Endothelial cell of umbilical vein (primary cell): ENCODE results near the gene PTPDC1.

Experiments used
- EZH2 ChIP-seq: IDR thresholded peaks from 2 replicates; pipeline ENCODE4 v1.6.1; 2012; ENCODE audit warnings: borderline replicate concordance, low read depth, mild to moderate bottlenecking, moderate library complexity, low read length, inconsistent platforms; ENCODE audit not compliant: severe bottlenecking
- MAX ChIP-seq: IDR thresholded peaks from 2 replicates; pipeline ENCODE4 v1.6.1; 2011; ENCODE audit not compliant: insufficient read depth, insufficient read length
- MYC ChIP-seq: IDR thresholded peaks from one replicate; pipeline ENCODE4 v1.6.1; 2011; ENCODE audit warnings: mild to moderate bottlenecking, low read depth, low read length
- POLR2A ChIP-seq: IDR thresholded peaks from 2 replicates; pipeline ENCODE4 v1.6.1; 2012; ENCODE audit warnings: low read depth, mild to moderate bottlenecking, control low read depth, low read length
- POLR2AphosphoS5 ChIP-seq: IDR thresholded peaks from 2 replicates; pipeline ENCODE4 v1.6.1; 2012; ENCODE audit warnings: low read depth, mild to moderate bottlenecking, control low read depth, low read length, moderate library complexity; ENCODE audit not compliant: insufficient read depth
- TF ChIP-seq, protein P1 (sequence below), 2 donors: IDR thresholded peaks; 1 replicate in 1 of 2; 2 replicates in 1 of 2; pipeline ENCODE4 v1.5.1; 2011; ENCODE audit warnings: low read length in 2 of 2, mild to moderate bottlenecking in 2 of 2, moderate library complexity in 2 of 2, control low read depth in 1 of 2, inconsistent platforms in 1 of 2, low read depth in 1 of 2; ENCODE audit not compliant: insufficient read depth in 1 of 2; ENCODE audit errors: extremely low read depth in 1 of 2

- no peak for TF ChIP-seq POLR2A
- TF ChIP-seq, protein P1, sequence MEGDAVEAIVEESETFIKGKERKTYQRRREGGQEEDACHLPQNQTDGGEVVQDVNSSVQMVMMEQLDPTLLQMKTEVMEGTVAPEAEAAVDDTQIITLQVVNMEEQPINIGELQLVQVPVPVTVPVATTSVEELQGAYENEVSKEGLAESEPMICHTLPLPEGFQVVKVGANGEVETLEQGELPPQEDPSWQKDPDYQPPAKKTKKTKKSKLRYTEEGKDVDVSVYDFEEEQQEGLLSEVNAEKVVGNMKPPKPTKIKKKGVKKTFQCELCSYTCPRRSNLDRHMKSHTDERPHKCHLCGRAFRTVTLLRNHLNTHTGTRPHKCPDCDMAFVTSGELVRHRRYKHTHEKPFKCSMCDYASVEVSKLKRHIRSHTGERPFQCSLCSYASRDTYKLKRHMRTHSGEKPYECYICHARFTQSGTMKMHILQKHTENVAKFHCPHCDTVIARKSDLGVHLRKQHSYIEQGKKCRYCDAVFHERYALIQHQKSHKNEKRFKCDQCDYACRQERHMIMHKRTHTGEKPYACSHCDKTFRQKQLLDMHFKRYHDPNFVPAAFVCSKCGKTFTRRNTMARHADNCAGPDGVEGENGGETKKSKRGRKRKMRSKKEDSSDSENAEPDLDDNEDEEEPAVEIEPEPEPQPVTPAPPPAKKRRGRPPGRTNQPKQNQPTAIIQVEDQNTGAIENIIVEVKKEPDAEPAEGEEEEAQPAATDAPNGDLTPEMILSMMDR (IDR thresholded peaks at IDR 0.05; ENCODE audit: extremely low read depth in 1 of 2, insufficient read depth in 1 of 2, low read depth in 1 of 2, low read length in 2 of 2): no peak
- no peak for TF ChIP-seq EZH2
- TF ChIP-seq POLR2AphosphoS5: no peak
- TF ChIP-seq MAX: no peak
- no peak for TF ChIP-seq MYC
Observed at GRCh38 chr9:94147776-94148175, 63.5 kb downstream of the PTPDC1 start.
